SU-DHL-6 (cell line): Measurements from ENCODE around the gene SEH1L.

Experiments
- CTCF ChIP-seq: fragments of 200-600 bp; sonication (generic); IDR thresholded peaks from one replicate; pipeline ENCODE4 v1.5.1; 2017; ENCODE audit warnings: antibody characterized with exemption, mild to moderate bottlenecking, low read length, moderate library complexity; ENCODE audit not compliant: insufficient read depth, poor library complexity, severe bottlenecking
- EZH2phosphoT487 ChIP-seq: fragments of 200-600 bp; sonication (generic), shearing (Covaris generic); conservative IDR thresholded peaks from 2 replicates; pipeline ENCODE4 v1.6.1; 2018; ENCODE audit warnings: mild to moderate bottlenecking, antibody characterized with exemption, low read length, moderate library complexity, mixed read lengths

- no peak for TF ChIP-seq CTCF
- TF ChIP-seq EZH2phosphoT487 = no peak
These were observed 87.6 kb downstream of the SEH1L start for GRCh38 chr18:13035249-13035914.
